HG02973 (cell line): ENCODE results near the gene MKNK2.
"Not testable (repeated sequence)": the region's sequence is repeated elsewhere in the genome, so short reads cannot be mapped to it uniquely, and the experiment has no call there.

Experiments used
- ATAC-seq: cut with Tn5 transposase; IDR thresholded peaks from one replicate; pipeline ENCODE4 v1.9.1; 2021; ENCODE audit warnings: moderate library complexity; ENCODE audit not compliant: unreplicated experiment

The MKNK2 gene

DNA sequence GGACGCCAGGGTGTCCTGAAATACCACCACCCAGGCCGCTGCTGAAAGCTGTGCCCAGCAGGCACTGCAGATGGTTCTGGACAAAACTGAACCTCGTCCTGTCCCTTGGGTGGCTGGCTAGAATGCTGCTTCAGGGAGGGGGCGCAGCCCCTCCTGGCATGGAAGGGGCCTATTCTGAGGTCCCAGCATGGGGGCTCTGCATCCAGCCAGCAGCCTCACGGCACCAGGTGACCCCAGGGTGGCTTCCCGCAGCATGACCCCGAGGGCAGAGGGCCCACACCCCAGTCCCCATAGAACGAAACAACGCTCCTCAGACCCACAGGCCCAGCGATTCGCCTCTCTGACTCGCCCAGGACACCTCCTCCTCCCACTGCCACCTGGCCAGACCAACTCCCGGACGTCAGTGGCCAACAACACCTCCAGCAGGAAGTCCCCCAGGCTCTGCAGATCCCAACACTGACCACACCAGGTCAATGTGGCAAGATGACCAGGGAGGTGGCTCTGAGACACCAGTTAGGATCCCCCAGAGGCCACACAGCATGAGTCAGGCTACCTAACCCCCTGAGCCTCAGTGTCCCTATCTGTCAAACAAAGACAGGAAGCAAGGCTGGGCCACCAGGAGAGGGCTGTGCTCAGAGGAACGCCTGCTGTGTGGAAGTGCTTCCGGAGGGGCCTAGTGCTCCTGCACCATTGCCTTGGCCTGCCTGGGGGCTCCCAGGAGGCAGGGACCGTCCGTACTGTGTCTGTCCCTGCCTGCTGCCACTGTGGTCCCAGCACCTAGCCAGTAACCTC lies 6.1 kb downstream of the MKNK2 start:
- no peak for ATAC-seq

DNA sequence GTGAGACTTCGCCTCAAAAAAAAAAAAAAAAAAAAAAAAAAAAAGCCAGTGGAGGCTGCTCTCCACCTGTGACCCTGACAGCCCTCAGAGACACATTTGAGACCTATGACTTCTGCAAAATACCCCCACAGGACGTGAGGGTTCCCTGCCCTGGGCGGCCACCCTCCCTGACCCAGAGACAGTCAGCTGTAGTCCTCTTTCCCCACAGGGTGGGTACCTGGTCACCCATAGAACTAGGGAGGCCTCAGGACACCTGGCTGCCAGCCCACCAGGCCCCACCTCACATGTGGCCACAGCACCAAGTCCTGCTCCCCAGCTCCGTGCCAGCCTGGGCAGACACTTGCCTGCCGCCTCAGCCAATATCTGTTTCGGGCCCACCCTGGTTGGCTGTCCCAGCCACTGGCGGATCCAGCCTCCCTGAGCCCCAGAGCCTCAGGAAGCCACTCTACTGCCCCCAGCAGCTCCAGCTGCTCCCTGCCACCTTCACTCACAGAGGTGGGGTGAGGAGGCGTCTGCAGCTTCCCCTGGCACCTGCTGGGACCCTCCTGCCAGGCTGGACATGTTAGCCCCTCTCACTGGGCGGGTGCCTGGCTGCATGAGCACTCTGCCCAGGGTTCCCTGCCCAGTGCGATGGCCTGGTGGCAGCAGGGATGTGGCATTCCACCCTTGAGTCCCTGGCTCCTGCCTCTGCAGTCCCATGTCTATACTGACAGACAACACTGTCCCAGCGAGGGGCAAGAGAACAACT lies 6.9 kb downstream of the MKNK2 start:
- ATAC-seq: no peak

GRCh38 chr19:2043251-2043641 lies 7.8 kb downstream of the MKNK2 start:
- ATAC-seq: no peak

DNA sequence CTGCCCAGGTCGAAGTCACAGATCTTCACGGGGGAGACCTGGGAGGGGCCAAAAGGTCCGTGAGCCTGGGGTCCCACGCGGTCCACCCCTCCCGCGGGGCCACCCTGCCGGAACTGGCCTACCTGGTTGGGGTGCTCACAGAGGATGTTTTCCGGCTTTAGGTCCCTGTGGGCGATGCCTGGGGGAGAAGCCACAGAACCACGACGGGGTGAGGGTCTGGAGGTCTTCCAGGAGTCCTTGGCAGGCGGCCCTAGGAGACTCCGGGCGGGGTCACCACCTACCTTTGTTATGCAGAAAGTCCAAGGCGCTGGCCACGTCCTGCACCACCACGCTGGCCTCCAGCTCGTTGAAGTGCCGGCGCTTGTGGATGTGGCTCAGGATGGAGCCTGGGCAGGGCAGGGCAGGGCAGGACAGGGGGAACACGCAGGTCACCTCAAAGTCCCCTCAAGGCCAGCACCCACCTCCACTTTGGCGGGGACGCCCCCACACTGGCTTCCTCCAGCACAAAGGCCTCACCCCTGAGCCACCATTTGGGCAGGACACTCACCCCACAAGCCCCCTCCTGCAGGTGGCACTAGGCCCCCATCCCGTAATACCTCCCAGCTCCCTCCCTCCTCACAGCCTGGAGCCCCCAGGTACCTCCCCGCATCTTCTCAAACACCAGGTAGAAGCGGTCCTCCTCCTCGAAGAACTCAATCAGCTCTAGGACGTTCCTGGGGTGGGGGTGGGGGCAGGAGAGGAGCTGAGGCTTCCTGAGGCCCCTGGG lies 8.4 kb downstream of the MKNK2 start:
- peak; percentile 7 for ATAC-seq

GRCh38 chr19:2041683-2042484 lies 9.2 kb downstream of the MKNK2 start:
- peak; percentile 54 for ATAC-seq

DNA sequence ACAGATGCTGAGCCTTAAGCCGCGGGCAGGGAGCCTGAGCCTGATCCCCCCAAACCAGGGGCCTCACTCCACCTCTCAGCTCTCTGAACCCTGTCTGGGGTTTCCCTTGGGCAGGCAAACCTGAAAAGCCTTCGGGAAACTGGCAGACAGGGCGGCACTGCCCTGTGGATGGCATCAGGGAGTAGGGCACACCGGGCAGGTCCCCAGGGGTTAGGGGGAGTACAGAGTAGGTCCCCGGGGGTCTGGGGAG lies 9.7 kb downstream of the MKNK2 start:
- ATAC-seq: no peak

- no peak for ATAC-seq
These were observed 10.2 kb downstream of the MKNK2 start for GRCh38 chr19:2040647-2041432.

DNA sequence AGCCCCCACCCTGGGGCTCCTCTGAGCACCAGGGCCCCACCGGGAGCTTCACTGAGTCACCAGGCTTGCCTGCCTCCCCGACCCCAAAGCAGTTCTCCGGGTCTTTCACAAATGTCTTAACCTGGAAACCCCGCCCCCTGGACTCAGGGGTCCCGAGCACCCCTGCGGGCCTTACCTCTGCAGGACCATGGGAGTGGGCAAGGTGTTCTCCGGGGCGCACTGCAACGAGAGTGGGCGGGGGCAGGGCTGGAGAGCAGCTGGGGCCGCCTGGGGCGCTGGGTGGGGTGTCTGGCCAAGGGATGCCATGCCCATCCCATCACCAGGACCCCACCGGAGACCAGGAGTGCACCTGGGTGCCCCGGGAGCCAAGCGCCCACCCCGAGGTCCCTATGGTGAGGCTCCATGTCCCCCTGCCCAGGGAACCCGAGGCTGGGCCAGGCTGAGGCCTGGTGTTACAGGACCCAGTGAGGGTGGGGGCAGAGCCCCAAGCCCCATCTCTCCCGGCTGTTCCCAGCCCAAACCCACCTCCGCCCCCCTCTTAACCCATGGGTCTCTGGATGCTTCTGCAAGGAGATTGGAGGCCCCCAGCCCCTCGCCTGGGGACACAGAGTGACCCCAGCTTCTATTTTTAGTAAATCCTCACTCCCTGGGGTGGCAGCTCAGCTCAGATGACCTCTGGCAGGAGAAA lies 10.9 kb downstream of the MKNK2 start:
- no peak for ATAC-seq

DNA sequence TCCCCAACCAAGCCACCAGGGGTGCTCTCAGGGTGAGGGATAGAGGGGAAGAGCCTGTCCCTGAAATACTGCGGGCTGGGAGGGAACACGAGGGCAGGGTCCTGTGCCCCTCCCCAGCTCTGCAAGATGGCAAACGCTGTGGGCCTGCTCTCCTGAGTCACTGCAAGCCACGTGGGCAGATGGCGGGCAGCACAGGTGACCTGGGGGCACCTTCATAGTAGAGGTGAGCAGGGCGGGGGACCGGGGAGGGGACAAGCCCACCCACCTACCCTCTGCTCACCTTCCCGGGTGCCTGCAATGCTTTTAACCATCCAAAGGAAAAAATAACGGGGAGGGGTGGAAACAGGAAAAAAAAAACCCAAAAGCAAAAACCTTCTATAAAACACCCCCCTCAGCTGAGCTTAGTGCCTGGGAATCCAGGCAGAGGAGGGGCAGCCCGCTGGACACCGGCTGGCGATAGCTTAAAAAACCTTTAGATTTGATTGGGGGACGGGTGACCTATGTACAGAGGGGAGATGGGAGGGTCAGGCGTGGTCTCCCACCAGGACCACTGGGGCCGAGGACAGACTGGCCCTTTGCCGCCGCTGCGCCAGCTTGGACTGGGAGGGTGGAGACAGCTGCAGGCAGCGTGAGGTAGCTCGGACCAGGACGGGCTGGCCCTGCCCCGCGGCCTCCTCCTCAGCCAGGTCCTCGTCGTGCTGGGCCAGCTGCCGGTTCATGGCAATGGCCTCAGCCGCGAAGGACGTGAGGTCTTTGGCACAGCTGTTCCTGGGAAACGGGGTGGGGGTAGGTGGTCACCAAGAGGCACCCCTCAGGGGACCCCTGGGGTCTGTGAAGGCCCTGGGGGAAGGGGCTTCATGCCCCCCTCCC lies 11.7 kb downstream of the MKNK2 start:
- no peak for ATAC-seq

DNA sequence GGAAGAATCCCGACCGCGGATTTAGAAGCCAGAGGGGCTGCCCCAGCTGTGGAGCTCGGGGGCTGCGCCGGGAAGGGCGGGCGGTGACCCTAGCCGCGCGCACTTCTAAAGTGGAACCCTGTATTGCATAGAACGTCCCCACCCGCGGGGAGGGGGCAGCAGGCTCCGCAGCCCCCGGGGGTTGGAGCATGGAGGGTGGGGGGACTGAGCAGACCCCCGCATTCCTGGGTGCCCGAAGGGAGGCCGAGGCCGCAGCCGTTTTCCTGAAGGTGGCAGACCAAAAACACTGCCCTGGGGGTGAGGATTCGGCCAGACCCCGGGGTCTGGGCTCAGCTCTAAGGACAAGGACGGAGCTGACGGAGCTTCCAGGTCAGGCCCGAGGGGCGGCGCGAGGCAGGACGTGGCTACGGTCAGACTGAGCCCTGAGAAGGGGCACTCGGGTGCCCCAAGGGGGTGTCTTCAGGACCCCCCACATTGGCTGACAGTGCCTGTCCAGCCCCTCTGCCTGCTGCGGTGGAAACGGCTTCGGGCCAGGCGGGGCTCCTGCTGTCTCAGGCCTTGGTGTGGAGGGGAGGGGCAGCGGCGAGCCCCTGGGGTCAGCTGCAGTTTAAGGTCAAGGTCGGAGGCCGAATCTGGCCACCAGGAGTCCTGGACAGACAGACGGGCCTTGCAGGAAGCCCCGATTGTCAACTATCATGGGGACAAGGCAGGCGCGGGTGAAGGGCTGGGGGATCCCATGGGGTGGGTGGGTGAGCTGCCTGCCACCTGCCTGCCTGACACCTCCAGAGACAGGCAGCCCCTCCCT lies 12.6 kb downstream of the MKNK2 start:
- no peak for ATAC-seq

DNA sequence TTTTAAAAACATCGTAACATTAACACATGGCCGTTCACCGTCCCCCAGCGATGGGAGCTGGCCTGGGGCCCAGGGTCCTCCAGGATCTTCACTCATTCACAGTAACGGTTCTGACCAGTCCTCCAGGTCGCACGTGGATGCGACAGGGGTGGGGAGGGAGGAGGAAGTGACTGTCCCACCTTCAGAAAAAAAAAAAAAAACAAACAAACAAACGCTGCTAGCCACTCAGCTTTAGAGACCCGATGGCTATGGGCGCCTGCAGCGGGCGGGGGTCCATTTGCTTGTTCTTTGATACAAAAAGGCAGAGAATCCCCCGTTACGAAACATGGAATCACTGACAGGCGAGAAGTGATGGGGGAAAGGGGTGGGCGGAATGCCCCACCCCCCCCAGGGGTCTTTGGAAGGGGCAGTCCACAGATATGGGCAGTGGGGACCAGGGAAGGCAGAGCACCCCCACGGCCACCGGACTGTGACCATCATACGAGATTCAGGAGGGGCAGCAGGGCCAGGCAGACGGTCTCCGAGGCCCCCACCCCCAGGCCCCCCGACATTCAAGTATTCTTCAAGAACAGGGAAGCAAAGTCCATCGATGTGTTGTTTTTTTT lies 13.3 kb downstream of the MKNK2 start:
- no peak for ATAC-seq

DNA sequence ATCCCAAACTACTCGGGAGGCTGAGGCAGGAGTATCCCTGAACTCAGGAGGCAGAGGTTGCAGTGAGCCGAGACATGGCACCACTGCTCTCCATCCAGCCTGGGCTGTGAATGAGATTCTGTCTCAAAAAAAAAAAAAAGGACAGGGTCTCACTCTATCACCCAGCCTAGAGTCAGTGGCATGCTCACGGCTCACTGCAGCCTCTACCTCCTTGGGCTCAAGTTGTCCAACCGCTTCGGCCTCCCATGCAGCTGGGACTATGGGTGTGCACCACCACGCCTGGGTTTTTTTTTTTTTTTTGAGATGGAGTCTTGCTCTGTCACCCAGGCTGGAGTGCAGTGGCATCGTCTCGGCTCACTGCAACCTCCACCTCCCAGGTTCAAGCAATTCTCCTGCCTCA lies 14.6 kb downstream of the MKNK2 start:
- ATAC-seq: no peak

GRCh38 chr19:2035590-2035991 lies 15.5 kb downstream of the MKNK2 start:
- no peak for ATAC-seq

- ATAC-seq: no peak
These were observed 16.1 kb downstream of the MKNK2 start for GRCh38 chr19:2034729-2035589.

GRCh38 chr19:2034253-2034652 lies 16.8 kb downstream of the MKNK2 start:
- ATAC-seq: not testable (repeated sequence)

GRCh38 chr19:2033825-2034159 lies 17.3 kb downstream of the MKNK2 start:
- no peak for ATAC-seq
